HFF-Myc (cell line): ENCODE results near the gene CCDC60.

Experiments used
- DNase-seq: peaks from one replicate; pipeline ENCODE4 v3.0.0-alpha.2; 2011; ENCODE audit warnings: low read depth; ENCODE audit errors: extremely low read depth
- H3K4me3 ChIP-seq: replicated peaks from 2 replicates; pipeline ENCODE4 v1.5.1; 2011; ENCODE audit warnings: low read depth, mild to moderate bottlenecking, control low read depth, low read length
- CTCF ChIP-seq: IDR thresholded peaks from 2 replicates; pipeline ENCODE4 v1.5.1; 2012; ENCODE audit warnings: mild to moderate bottlenecking, low read depth, low read length, control low read depth; ENCODE audit errors: missing control alignments

The CCDC60 gene

GRCh38 chr12:119391673-119392072 is 57.1 kb downstream of the CCDC60 start:
- no peak overlapping the region for H3K4me3 ChIP-seq
- TF ChIP-seq CTCF: no peak
- no peak for DNase-seq

GRCh38 chr12:119393677-119394076 is 59.1 kb downstream of the CCDC60 start:
- H3K4me3 ChIP-seq: no peak overlapping the region
- no peak for DNase-seq
- no peak for TF ChIP-seq CTCF

- TF ChIP-seq CTCF: no peak
- DNase-seq: no peak
- H3K4me3 ChIP-seq: no peak overlapping the region
Measured at GRCh38 chr12:119397540-119397939, 63.0 kb downstream of the CCDC60 start.

- DNase-seq: no peak
- TF ChIP-seq CTCF: no peak
- H3K4me3 ChIP-seq: no peak overlapping the region
Measured at GRCh38 chr12:119398190-119398589, 63.7 kb downstream of the CCDC60 start.

GRCh38 chr12:119399301-119399700 is 64.8 kb downstream of the CCDC60 start:
- no peak for TF ChIP-seq CTCF
- H3K4me3 ChIP-seq: no peak overlapping the region
- no peak for DNase-seq

GRCh38 chr12:119406308-119406707 is 71.8 kb downstream of the CCDC60 start:
- H3K4me3 ChIP-seq: no peak overlapping the region
- TF ChIP-seq CTCF: no peak
- no peak for DNase-seq

- TF ChIP-seq CTCF: no peak
- no peak for DNase-seq
- H3K4me3 ChIP-seq: no peak overlapping the region
Measured at GRCh38 chr12:119406811-119407210, 72.3 kb downstream of the CCDC60 start.
